NCI-H774 (cell line): ENCODE measurements around the gene APEX1.
A peak's percentile ranks its signal among the peaks of the same experiment; 100 is the strongest.
"Not testable (repeated sequence)": the region's sequence is repeated elsewhere in the genome, so short reads cannot be mapped to it uniquely, and the experiment has no call there.

Experiments used
- DNase-seq: peaks from one replicate; lab custom pipeline; 2025; lab: John Stamatoyannopoulos, UW

The APEX1 gene

GRCh38 chr14:20435582-20436362 lies 19.3 kb upstream of the APEX1 start, which contains the start of gene KLHL33:
Gene KLHL33, minus strand, starts transcription at chr14:20436166. Its CDS starts 355 bp downstream, at chr14:20435811.
- DNase-seq = no peak

- DNase-seq = no peak
These were observed 18.7 kb upstream of the APEX1 start for GRCh38 chr14:20436363-20436755.

DNA sequence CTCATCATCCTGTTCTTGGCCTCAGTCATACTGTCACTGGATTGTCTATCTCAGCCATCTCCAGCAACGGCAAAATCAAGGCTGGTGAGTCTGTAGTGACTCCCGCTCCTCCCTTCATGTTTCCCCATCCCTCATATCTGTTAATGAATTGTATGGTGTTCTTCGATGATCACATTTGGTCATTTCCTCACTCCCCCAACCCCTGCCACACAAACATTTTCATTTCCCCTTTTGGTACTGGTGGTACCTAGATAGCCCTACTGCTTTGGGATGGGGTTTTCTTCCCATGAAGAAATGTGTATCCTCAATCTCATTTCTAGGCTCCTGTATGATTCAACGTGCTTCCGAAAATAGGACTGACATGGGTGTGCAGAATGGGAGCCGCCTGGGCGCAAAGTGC lies 16.4 kb upstream of the APEX1 start:
- DNase-seq = no peak

DNA sequence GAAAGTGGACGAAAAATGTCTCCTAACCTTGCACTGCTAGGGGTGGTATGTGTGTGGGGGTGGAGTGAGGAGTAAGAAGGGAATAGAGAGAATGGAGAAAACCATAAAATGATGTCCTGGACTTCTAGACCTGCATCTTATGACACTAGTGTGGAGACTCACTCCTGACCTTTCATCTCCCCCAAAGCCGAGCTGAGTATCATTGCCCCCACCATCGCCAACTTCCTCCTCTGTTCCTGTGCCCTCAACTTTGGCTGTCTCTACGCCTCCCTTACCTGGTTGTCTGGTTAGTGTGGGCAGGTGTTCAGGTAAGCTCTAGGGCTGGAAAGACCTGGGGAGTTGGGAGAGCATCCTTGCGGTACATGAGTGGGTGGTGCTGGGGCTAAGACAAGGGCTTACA lies 14.6 kb upstream of the APEX1 start:
- DNase-seq = no peak

DNA sequence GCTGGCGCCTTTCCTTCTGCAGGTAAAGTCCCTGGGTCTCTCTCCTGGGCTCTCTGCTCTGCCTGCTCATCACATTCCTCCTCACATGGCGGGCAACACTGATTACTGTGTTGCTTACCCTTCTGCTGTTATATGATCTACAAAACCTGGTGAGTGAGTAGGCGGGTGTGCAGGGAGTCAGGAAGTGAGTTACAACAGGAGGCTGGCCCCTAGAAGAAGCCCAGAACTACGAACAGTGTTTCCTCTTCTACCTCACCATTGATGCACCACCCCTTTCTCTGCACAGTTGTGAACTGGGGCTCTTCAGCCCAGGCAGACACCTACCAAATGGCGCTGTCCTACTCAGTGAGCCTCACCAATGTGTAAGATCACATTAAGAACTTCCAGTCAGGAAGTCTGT lies 14.1 kb upstream of the APEX1 start:
- DNase-seq = no peak

DNA sequence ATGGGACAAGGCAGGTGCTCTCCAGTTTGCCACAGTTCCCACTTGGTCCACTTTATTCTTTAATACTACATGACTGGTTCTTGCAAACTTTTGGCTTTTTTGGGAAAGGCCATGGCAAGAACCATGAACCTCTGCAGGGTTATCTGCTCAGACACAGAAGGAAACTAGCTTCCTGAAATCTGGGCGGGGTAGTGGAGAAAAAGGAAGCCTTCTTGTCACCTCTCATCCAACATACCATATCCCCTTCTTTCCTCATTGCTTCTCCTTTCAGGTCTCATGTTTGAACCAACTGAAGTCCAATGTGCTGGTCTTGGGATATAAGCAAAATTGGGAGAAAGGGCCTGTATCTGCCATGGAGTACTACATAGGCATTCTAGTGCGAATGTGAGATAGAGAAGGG lies 13.6 kb upstream of the APEX1 start:
- DNase-seq = no peak

GRCh38 chr14:20443650-20444049 lies 11.4 kb upstream of the APEX1 start:
- not testable (repeated sequence) for DNase-seq

GRCh38 chr14:20446889-20447288 lies 8.1 kb upstream of the APEX1 start:
- DNase-seq = no peak

GRCh38 chr14:20452831-20453230 lies 2.2 kb upstream of the APEX1 start:
- not testable (repeated sequence) for DNase-seq

GRCh38 chr14:20455355-20456300 lies 602 bp downstream of the APEX1 start:
- DNase-seq = no peak

- no peak for DNase-seq
These were observed 1.9 kb downstream of the APEX1 start for GRCh38 chr14:20456971-20457370.

DNA sequence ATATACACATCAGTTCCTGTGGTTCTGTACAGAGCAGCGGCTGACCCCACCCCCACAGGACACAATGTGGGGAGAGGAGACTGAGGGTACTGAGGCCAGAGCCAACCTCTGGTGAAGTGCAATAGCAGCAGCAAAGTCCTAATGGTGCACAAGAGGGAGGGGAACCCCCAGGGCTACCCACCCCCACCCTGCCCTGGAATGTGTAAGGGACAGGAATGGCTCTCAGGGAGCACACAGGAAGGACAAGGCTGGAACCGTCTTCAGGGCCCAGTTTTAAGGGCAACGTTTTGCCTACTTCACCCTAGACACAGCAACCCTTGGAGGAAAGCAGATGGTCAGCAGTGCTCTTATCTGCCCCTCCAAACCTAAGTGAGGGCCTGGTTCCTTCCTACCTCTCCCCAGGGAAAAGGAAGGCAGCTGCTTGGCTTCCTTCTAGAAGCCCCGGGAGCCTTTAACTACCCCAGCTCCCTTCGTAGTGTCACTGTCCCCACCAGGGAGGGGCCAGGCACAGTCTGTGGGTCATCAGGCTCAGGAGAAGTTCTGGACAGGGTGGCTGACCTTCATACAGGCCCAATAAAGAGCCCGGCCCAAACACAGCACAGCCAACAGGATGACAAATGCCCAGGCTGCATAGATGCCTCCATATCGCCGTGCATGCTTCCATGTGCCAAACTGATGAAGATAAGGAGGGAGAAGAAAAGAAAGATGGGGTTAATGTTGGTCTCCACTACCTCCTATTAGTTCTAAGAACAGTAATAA lies 3.2 kb downstream of the APEX1 start:
- no peak for DNase-seq

- DNase-seq = peak; percentile 65
These were observed 5.6 kb downstream of the APEX1 start for GRCh38 chr14:20460458-20461224.

DNA sequence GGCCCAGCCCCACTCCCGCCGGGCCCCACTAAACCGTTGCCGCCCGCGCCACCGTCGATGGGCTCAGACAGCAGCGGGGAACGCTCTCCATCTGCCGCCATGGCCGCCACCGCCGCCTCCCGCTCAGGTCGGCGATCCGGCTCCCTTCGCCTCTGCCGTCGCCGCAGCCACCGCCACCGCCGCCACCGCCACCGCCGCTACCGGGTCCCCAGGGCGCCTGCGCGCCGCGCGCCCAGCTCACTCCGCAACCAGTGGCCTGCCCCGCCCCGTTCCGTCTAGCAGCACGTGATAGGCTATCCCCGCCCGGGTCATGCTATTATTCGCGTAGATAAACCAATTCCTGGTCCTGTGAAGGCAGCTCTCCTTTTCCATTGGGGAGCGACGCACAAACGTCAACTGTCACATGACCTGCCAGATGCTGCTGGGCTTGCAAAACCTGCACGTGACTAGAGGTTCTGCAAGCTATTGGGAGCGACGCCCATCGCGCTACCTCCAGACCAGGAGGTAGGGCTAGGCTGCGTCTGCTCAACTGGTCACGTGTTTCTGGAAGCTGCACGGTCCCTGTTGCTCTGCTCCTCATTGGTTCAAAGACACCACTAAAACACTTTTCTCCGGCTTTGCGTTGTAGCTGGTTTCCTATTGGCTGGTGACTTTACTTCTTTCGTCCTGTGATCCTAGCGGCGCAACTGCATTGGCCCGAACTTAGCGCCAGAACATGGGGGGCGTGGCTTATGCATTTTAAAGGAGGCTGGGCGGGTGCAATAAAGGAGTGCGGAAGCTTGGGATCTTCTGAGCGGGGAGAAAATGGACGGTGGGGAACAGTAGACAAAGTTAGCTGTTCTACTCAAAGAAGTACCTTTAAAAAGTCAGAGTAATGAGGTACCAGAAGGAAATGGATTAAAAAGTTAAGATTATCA lies 6.5 kb downstream of the APEX1 start, which contains the start of gene PIP4P1:
Gene PIP4P1, minus strand, starts transcription at position 210 of the 917 bp plus-strand sequence. Its CDS starts 109 bp downstream, at position 101.
- peak; percentile 99 for DNase-seq

DNA sequence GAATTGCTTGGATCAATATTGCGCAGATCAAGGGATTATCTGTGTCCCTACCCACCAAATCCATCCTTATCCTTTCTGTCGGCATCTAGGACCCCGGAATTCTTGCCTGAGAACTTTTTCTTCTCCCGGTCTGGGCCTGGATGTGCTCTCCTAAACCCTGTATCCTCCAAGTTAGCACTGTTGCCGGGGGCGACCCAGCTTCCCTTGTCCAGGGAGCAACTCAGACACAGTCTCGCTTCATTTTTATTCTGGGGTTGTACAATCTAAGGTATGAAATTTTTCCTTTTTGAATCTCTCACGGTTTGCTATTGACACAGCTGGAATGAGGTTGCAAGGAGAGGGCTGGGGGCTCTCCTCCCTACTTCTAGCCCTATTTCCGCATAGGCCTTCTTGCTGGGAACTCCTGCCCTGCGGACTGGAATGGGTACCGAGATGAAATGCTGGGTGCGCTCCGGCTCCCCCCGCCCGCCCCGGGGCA lies 13.8 kb downstream of the APEX1 start:
- no peak for DNase-seq

- DNase-seq = peak; percentile 95
These were observed 14.3 kb downstream of the APEX1 start, which contains the start of gene PNP for GRCh38 chr14:20469242-20469889. Gene PNP, plus strand, starts transcription at chr14:20469406. Its CDS starts 119 bp downstream, at chr14:20469525.

- DNase-seq = peak; percentile 50
These were observed 15.0 kb downstream of the APEX1 start for GRCh38 chr14:20469890-20470602.

DNA sequence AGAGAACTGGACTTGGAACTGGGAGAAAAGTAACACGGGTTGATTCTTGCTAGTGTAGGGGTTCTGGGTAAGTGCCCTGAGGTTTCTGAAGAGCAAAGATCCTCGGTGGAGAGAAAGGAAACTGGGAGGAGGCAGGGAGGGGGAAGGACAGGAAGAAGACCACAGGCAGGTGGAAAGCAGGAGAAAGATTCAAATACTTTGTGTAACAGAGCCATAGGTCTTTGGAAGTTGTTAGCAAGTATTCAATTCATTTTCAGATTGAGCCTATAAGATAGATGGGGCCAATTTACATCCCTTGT lies 15.5 kb downstream of the APEX1 start:
- DNase-seq = no peak
